ENCODE results near the gene SH2B2. TPM values are rescaled to one million over a fixed set of nuclear protein-coding genes. Genes with fewer than 3 reads are reported as not detected.
"Not testable (repeated sequence)": the region's sequence is repeated elsewhere in the genome, so short reads cannot be mapped to it uniquely, and the experiment has no call there.

The SH2B2 gene
- total RNA-seq, 1 donor from 2014 or later, result 0.30 TPM

DNA sequence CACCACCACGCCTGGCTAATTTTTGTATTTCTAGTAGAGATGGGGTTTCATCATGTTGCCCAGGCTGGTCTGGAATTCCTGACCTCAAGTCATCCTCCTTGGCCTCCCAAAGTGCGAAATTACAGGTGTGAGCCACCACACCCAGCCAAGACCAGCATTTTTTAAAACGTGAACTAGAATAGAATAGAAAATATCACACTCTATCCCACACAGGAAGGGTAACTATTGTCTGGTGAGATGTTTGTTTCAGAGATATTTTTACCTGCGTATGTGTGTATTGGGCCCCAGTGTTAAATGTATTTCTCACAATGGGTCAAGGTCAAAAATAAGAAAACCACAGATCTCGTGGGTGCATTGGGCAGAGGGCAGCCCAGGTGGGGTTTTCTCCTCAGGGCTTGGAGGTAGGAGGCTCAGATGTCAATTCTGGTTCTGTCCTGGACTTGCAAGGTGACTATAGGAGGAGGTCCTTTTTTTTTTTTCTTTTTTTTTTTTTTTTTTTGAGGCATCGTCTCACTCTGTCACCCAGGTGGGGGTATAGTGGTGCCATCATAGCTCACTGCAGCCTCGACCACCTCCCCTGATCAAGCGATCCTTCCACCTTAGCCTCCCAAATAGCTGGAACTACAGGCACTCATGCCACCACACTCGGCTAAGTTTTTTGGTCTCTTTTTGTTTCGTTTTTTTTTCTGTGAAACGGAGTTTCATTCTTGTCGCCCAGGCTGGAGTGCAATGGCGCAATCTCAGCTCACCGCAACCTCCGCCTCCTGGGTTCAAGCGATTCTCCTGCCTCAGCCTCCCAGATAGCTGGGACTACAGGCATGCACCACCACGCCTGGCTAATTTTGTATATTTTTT is 19.0 kb downstream of the SH2B2 start:
- intact Hi-C loops (cut with micrococcal nuclease), result no loop called here

DNA sequence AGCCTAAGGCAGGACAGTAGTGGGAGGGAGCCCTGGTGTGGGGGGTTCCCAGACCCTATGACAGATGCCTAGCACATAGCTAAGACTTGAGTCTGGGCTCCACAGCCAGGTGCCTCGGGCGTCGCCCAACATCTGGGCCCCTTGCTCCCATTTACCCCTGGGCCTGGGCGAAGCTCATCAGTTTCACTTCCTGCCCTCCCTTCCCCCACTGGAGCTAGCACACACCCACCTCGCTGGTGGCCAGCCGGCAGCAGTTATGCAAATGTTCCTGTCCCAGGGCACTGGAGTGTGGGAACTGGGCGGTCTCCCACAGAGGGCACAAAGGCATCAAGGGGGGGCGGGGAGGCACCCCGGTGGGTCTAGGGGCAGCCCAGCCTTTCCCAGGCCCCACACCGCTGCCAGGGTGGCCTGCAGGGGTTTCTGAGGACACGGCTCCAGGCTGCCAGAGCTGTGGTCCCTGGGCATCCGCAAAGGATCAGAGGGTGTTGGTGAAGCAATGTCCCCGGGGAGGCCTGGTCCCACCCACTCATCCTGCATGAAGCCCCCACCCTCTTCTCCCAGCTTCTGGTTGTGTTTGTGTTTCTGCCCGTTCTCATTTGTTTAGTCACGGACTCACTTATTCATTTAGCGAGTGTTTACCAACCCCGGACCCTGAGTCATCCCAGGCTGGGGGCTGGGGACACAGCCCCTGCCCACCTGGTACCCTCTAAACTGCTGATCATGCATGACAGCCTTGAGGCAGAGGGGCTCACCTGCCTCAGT is 20.4 kb downstream of the SH2B2 start:
- intact Hi-C loops (cut with micrococcal nuclease), result no loop called here

DNA sequence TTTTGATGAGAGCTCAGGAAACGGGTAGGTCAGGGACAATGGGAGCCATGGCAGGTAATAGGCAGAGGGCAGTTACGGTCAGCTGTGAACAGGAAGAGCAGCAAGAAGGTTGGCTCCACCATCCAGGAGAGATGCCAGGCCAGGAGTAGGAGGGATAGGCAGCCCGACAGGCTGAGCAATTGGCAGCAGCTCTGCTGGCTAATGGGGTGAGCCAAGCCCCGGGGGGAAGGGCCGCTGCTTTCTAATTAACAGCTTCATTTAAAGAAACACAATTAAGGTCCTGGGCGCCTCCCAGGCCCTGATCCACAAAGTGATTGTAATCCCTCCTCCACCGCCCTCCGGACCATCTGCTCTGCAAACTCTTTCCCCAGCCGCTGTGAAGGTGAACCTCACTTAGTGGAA is 23.7 kb downstream of the SH2B2 start:
- intact Hi-C loops (cut with micrococcal nuclease), result no loop called here

DNA sequence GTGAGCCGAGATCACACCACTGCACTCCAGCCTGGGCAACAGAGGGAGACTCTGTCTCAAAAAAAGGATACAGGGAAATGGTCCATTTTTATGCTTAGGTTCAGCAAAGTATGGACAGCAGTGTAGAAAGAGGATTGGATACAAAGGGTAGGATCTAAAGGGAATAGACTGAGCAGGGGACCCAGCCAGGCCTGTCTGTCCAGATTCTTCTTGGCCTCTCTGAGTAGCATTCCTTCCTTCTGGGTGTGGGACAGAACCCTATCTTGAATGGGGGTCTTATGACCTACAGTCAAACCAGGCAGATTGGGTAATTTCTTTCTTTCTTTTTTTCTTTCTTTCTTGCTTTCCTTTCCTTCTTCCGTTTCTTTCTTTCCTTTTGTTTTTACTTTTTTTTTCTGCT is 25.6 kb downstream of the SH2B2 start:
- intact Hi-C loops (cut with micrococcal nuclease), result no loop called here

DNA sequence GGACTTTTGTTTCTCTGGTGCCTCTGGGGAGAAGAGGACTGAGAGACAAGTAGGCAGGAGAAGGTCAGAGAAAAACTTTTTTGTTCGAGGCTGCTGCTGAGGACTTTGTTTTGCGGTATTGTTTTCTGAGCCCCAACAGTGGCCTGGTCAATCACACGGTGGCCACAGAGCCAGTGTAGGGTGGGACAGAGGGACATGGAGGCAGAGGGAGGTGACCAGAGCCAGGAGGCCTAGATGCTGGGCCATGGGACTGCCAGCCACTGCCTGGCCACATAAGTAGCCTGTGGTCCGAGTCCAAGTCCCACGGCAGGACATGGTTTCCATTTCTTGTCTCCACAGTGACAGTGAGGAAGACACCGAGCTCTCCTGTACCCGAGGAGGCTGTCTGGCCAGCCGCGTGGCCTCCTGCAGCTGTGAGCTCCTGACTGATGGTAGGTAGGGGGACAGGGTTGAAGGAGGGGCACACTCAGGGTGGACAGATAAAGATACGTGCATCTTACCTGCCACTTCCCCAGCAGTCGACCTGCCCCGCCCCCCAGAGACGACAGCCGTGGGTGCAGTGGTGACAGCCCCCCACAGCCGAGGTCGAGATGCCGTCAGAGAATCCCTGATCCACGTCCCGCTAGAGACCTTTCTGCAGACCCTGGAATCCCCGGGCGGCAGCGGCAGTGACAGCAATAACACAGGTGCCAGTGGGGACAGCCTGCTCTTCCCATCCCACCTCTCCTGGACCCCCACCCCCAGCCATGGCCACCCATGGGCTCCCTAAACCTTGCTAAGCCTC is 27.5 kb downstream of the SH2B2 start:
- intact Hi-C loops (cut with micrococcal nuclease), result no loop called here

DNA sequence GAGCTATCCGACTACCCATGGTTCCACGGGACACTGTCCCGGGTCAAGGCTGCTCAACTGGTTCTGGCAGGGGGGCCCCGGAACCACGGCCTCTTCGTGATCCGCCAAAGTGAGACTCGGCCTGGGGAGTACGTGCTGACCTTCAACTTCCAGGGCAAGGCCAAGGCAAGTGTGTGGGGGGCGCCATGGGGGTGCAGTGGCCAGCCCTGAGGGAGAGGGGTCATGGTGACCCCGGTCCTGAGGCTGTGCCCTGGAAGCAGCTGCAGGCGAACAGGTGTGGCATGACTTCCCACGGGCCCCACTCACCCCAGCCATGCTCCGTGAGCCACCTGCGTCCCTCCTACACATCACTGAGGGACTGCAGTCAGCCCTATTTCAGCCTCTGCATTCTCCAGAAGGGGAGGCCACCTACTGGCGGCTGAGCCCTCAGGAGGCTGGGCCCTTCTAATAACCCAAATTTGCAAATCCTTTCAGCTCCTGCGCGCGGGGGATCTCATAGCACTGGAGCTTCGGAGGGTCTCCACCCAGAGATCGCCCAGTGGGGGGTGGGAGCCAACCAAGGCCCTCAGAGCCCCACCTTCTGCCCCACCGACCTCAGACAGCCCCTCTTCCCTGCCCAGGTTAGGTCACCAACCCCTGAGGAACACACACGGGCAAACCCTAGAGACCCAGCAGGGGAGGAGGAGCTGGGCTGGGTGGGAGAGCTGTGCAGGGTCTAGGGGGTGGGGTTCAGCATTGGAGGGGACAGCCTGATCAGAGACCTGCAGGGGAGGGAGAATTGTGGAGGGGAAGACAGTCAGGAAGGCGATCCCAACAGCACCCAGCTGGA is 30.8 kb downstream of the SH2B2 start:
- intact Hi-C loops (cut with micrococcal nuclease), result no loop called here

DNA sequence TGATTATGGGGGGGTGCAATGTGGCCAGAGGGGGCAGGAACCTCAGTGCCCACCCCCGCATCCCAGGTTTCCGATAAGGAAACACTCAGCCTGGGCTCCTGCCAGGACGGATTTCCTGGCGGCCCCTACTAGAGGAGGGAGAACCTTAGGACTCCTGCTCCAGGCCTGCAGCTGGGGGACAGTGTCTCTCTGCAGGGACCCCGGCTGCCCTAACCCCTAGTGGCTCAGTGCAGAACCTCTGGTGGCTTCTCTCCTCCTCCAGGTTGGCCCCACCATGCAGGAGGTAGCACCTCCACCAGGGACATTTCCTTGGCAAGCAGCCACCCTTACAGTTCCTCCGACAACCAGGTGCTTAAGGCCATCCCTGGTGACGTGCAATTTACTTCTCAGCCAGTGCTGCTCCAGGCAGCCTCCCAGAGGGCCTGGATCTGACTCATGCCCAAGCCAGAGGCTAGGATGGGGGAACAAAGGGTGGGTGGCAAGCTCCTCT is 31.9 kb downstream of the SH2B2 start:
- intact Hi-C loops (cut with micrococcal nuclease), result no loop called here

DNA sequence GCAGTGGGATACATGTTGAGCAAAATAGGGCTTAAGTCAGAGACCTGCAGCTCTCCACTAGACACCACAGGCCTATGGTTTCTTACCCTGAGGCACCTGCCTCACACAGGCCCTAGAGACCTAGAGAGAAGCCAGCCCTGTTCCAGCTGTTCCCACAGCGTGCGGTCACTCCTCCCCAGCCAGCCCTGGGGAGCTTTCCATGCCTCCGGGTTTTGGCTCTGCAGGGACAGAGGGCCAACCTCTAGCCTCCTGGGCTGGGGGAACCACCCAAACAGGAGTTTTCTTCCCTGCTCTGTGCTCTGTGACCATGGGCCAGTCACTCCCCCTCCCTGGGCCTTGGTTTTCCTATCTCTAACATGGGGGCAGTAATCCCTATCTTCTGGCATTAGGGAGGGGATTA is 33.0 kb downstream of the SH2B2 start:
- intact Hi-C loops (cut with micrococcal nuclease), result no loop called here

DNA sequence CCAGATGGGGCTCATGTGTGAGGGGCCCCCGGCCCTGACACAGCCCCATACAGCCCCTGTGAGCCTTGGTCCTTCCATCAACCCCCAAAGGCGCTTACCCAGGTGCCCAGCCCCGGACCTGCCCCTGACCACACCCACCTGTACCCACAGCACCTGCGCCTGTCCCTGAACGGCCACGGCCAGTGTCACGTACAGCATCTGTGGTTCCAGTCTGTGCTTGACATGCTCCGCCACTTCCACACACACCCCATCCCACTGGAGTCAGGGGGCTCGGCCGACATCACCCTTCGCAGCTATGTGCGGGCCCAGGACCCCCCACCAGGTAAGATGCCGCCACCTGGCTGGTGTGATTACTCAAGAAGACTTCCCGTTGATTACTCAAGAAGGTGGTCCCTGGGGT is 33.5 kb downstream of the SH2B2 start:
- intact Hi-C loops (cut with micrococcal nuclease), result no loop called here

DNA sequence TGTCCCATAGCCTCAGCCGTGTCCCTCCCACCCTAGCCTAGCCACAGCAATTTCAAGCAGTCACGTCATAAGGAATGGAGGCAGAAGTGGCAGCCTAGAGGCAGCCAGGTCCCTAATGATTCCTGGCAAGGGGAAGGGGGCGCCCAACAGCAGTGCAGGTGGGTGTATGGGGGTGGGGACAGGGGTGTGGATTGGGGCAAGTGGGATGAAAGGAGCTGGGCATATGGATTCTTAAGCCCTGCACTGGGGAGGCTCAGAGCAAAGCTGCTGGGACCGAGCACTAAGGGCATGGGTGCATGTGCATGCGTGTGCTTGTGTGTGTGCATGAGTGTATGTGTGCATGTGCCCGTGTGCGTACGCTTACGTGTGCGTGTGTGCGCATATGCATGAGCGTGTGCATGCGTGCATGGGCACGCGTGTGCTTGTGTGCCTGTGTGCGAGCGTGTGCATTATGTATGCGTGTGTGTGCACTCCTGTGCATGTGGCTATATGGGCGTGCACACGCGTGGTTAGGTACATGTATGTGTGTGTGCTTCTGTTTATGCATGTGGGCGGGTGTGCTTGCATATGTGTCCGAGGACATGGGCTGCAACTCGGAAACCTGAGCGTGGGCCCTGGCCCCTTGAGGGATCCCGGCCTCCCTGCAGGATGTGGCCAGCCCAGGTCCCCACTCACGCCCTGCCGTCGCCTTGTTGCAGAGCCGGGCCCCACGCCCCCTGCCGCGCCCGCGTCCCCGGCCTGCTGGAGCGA is 34.1 kb downstream of the SH2B2 start:
- intact Hi-C loops (cut with micrococcal nuclease), result no loop called here

DNA sequence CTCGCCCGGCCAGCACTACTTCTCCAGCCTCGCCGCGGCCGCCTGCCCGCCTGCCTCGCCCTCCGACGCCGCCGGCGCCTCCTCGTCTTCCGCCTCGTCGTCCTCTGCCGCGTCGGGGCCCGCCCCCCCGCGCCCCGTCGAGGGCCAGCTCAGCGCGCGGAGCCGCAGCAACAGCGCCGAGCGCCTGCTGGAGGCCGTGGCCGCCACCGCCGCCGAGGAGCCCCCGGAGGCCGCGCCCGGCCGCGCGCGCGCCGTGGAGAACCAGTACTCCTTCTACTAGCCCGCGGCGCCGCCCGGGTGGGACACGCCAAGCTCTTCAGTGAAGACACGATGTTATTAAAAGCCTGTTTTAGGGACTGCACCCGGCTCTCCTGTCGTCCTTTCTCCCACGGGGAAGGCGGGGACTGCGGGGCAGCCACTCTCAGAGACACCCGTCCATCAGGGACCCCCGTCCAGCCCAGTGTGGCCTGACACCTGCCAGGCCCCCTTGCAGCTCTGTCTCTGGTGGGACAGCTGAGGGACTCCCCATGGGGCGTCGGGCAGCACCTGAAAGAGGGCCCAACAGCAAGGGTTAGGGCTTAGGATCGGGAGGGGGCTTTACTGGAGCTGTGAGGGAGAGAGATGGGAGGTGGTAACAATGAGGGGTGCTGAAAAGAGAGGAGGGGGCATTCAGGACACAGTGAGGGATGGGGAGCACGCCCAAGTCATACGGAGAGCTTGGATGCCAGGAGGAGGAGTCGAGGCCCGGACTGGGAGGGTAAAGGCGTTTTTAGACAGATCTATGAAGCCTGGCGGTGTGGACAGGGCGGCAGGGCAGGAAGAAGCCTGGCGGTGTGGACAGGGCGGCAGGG is 34.9 kb downstream of the SH2B2 start:
- intact Hi-C loops (cut with micrococcal nuclease), result no loop called here

DNA sequence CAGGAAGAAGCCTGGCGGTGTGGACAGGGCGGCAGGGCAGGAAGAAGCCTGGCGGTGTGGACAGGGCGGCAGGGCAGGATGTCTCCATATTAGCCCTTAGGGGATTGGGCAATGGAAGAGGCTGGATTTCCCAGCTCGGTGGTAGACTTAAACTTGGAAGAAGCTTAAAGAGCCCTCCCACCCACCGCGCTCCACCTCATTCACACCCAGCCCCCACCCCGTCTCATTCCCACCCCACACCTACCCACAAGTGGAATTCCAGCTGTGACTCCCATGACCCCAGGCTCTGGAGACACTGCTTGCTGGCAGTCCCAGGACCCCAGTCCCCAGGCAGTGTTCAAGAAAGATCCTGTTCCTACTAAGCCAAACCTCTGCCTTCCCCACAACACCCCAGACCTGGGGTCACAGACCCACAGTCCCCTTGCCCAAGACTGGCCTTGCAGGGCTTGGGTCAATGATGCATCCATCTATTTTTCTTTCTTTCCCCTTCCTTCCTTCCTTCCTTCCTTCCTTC is 35.6 kb downstream of the SH2B2 start:
- intact Hi-C loops (cut with micrococcal nuclease), result no loop called here

DNA sequence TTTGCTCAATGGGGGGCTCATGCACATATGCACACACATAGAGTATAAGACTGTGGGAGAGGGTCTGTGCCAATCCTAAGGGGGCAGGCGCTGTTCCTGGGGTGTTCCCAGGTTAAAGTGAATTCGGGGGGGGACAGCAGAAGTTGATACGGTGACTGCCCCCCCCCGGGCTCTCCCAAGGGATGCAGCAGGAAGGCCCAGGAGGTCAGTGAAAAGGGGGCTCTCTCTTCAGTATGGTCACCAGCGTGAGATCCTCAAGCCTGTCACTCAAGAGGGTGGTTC is 37.2 kb downstream of the SH2B2 start:
- intact Hi-C loops (cut with micrococcal nuclease), result no loop called here

DNA sequence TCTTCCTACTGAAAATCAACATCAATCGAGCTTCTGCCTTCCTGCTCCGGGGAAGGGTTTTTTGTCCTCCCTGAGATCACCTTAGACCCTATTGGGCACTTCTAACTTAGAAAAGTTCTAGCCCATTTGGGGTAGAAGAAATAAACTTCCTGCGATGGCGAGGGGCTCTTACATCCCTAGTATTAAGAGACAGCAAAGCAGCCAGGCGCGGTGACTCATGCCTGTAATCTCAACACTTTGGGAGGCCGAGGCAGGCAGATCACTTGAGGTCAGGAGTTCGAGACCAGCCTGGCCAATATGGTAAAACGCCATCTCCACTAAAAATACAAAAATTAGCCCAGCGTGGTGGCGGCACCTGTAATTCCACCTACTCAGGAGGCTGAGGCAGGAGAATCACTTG is 38.4 kb downstream of the SH2B2 start:
- intact Hi-C loops (cut with micrococcal nuclease), result not testable (repeated sequence)

DNA sequence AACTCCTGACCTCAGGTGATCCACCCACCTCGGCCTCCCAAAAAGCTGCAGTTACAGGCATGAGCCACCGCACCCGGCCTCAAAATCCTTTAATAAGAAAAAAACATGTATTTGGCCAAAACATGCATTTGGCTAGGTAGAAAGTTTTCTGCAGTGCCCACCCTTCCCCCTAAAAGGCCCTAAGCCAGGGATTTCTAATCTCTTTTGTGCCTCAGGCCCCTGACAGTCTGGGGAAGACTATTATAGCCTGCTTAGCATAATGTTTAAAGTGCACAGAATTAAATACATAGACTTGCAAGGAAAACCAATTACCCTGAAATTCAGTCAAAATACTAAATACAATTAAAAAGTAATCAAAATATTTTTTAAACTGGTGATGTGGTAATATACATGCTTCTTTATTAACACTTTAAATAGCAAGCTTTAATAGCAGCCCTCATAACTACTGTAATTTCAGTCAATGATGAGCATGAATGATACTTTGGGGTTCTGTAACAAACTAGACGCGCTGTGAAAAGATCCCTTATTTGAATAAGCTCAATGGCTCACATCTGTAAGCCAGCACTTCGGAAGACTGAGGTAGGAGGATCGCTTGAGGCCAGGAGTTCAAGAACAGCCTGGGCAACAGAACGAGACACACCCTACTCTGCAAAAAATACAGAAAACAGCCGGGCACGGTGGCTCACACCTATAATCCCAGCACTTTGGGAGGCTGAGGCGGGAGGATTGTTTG is 39.7 kb downstream of the SH2B2 start:
- intact Hi-C loops (cut with micrococcal nuclease), result no loop called here

DNA sequence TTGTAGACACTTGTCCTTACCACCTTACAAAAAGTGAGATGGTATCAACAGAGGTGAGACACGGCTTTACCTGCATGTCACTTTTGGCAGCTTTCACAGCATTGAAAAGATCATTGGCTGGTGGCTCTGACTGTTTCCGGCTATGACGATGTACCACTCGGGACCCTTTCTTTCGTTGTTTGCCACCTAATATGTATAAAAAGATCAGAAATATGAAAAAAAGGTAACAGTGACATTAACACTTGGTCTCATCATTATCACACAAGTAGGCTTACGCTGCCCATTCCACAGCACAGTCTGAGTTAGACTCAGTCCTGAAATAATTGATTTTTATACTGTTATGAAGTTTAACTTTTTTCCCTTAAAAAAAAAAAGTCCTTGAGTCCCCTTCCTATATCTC is 40.5 kb downstream of the SH2B2 start:
- intact Hi-C loops (cut with micrococcal nuclease), result not testable (repeated sequence)

DNA sequence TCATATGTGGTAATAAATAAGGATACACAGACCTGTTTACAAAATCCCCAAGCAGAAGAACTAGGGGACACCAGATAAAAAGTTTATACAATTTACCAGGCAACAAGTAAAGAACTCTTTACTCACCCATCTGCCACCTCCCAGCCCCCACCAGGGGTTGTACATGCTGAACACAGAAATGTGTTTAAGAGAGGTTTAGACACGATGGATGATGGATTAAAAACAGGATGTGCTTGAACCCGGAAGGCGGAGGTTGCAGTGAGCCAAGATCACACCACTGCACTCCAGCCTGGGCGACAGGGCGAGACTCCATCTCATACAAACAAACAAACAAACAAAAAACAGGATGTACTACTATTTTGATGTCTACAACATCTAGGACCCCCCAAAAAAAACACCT is 42.2 kb downstream of the SH2B2 start:
- intact Hi-C loops (cut with micrococcal nuclease), result not testable (repeated sequence)

DNA sequence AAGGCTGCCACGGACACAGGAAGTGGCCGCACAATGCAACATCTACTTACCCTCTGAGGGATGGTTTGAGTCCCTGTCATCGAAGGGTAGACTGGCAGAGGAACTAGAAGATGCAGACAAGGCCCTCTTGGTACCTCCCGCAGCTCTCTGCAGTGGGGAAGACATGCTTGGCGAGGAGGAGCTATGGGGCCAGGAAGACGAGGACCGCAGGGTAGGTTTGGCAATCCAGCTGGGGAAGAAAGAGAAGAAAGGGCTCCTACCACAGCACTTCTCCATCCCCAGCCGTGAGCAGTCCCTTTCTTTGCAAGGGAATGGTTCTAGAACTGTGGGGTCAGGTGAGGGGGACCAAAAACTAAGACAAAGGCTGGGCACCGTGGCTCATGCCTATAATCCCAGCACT is 42.7 kb downstream of the SH2B2 start:
- intact Hi-C loops (cut with micrococcal nuclease), result not testable (repeated sequence)

Measured in T-helper 2 cell treated with Interferon-gamma antibody and Interleukin-4, amounts not matched to agents 100 ng/mL and 5 ng/mL, for 36 hours (primary cell).